GM21528 (cell line): Measurements from ENCODE around the gene MLC1.

Experiments
- ATAC-seq: cut with Tn5 transposase; IDR thresholded peaks from one replicate; pipeline ENCODE4 v1.9.1; 2021; ENCODE audit warnings: mild to moderate bottlenecking, moderate library complexity; ENCODE audit not compliant: unreplicated experiment, low FRiP score

Gene MLC1

DNA sequence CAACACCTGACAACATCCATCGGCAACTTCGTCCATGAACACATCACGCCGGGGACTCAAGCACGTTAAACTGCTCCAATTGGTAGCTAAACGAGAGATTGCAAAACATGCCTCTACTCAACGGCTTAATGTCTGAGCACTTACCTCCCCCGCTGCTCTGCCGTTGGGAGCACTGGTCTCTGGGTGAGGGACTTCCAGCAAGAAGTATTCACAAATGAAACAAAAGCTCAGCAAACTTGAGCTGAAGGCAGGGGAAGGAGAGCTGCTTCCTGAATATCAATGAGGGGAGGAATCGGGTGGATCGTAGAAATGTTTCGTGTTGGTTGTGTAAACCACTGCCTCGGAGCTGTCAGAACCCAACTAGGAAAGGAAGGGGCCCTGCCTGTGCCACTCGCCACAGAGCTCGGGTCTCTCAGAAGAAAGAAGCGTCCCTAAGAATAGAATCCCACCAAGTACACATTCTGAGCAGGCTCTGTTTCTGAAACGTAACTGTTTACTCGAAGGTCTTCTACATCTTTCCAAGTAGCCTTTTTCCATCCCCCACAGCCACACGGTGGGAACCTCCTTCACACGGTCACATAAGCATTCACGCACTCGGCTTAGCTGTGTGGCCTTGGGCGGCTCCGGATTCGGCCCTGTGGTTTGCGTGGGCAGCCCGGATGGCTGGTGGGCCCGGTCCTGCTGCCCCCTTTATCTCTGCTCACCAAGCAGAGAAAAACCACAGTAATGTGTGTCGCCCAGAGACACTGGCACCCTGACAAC lies at the start of gene MLC1:
TSS of gene MLC1 (minus strand) at position 216 of the 762 bp plus-strand sequence. CDS start 524 bp downstream, outside the sequence.
- no peak for ATAC-seq

DNA sequence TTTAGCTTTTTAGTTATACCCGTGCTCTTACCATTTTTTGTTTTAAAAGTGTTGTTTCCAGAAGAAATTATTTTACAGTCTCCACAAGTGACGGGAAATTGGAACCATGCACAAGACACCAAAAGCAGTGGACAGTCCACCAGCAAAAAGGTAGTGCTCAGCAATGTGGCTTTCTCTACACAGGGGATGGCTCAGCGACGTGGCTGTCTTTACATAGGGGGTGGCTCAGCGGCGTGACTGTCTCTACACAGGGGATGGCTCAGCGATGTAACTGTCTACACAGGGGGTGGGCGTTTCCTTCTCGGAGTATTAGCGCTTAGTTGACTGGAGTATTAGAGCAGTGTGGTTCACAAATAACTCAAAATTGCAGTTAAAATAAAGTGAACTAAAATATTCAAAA lies 49.3 kb upstream of the MLC1 start:
- no peak for ATAC-seq

DNA sequence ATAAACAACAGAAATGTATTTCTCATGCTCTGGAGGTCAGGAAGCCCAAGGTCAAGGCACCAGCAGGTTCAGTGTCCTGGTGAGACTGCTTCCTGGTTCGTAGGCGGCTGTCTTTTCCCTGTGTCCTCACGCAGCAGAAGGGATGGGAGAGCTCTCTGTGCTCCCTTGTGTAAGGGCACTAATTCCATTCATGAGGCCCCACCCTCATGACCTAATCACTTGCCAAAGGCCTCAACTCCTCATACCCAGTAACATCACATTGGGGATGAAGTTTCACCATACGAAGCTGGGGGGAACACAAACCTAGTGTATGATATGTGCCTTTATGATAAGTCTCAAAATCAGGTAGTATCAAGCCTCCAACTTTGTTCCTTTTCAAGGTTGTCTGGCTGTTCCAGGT lies 46.7 kb upstream of the MLC1 start:
- no peak for ATAC-seq

GRCh38 chr22:50129121-50129736 lies 44.0 kb upstream of the MLC1 start:
- ATAC-seq, result no peak

GRCh38 chr22:50125029-50125428 lies 39.8 kb upstream of the MLC1 start:
- ATAC-seq, result no peak

DNA sequence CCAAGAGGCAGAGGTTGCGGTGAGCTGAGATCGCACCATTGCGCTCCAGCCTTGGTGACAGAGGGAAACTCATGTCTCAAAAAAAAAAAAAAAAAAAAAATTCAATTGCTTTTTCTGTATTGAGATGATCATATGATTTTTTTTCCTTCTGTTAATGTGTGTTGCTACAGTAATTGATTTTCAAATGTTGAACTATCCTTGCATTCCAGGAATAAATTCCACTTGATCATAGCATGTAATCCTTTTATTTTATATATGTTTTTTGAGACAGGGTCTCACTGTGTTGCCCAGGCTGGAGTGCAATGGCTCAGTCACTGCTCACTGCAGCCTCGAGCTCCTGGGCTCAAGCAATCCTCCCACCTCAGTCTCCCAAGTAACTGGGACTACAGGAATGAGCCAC lies 37.9 kb upstream of the MLC1 start:
- no peak for ATAC-seq

- ATAC-seq, result no peak
Measured at GRCh38 chr22:50121202-50121740, 36.0 kb upstream of the MLC1 start.

DNA sequence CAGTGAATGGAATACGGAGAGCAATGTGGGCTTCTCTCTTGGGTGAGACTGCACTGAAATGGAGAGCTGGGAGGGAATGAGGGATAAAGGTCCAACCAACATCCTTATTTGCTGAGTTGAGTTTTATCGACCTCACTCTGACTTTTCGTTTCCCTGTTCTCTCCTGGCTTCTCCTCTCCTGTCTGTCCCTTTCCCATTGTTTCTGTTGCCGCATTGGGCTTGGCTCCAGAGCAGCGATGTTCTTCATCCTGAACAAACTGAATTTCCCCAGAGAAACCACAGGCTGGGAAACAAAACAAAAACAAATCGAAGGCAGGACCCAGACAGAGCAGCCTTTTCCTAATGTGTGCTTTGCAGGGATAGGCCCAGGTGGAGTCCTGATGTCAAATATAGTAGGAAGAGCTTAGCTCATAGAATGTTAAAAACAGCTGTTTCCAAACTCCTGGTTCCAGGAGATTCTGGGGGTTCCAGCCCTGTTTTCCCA lies 34.6 kb upstream of the MLC1 start:
- no peak for ATAC-seq

DNA sequence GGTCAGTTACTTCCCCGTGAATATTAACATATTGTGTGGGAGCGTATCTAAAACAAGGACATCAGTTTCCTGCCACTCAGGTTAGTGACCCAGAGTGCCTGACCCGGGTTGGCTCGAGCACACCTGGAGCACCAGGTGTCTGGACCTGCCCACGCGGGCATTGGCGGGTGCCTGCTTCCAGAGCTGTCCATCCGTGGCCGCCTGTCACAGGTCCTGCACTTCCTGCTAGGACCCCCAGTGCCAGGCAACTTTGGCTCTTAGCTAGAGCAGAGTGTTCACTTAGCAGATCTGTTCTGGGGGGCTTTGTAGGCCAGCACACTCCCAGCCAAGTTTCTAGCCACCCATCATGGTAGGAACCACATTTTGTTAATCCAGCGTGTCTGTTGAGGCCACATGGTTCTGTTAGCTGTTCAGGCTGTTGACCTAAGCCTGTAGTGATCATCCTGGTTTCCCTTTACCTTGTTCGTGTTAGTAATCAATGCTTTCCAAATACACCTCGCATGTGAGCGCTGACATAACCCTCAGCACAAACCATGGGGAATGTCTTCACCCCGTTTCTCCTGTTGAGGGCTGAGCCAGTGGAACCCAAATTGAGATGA lies 34.0 kb upstream of the MLC1 start:
- no peak for ATAC-seq

GRCh38 chr22:50118557-50119168 lies 33.4 kb upstream of the MLC1 start:
- ATAC-seq, result no peak

- ATAC-seq, result no peak
Measured at GRCh38 chr22:50118129-50118528, 32.9 kb upstream of the MLC1 start.

GRCh38 chr22:50117168-50117762 lies 32.0 kb upstream of the MLC1 start:
- no peak for ATAC-seq

GRCh38 chr22:50115693-50116092 lies 30.5 kb upstream of the MLC1 start:
- no peak for ATAC-seq

- no peak for ATAC-seq
Measured at GRCh38 chr22:50114221-50115021, 29.2 kb upstream of the MLC1 start.

- ATAC-seq, result no peak
Measured at GRCh38 chr22:50112151-50113118, 27.2 kb upstream of the MLC1 start.

DNA sequence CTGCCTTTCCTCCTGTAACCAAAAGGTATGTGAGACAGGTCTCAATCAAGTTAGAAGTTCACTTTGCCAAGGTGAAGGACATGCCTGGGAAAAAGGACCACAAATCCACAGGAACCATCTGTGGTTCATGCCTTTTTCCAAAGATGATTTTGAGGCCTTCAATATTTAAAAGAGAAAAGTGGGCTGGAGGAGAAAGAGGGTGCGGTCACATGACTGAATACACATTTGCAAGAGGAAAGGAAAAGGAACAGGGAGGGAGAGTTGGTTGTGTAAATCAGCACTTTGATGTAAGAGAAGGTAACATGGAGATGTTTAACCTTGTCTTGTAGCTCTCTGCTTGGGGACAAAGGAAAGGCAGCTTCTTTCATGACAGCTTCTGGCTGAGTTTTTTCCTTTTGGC lies 25.8 kb upstream of the MLC1 start:
- no peak for ATAC-seq

GRCh38 chr22:50107529-50107928 lies 22.3 kb upstream of the MLC1 start:
- no peak for ATAC-seq

DNA sequence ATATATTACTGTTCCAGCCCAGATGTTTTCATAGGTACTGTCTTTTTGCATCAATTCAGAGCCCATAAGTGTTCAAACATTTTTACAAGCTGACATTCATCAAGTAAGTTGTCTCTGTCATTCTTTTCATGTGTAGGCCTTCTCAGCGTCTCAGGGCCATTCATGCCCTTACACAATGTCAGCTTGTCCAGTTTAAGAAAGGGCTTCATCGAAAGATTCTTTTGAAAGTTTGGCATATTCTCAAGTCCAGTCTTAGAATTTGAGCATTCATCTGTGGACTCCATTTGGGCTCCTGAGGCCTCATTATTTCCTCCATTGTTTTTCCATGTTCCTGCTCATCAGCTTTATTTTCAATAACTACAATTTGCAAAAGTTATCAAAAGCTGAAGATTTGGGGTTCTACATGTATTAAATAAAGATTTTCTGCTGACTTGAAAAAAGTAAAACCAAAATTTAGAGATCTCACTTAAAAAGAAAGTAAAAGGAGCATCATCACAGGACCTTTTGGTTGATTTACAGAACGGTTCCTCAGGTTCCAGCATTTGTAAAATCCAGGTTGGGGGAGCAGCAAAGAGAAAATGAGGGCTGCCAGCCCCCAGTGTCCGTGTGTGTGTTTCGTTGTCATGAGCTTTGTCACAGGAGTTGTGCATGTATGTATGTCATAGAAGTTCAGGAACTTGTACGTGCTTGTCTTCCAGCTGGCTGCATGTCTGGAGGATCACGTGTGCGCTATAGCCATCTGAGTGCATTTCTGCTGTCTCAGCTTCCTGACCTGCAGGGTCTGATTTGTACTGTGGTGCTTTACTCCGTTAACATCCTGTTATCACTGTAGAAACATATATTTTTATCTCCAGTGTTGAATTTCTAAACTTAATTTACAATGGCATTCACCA lies 20.2 kb upstream of the MLC1 start:
- no peak for ATAC-seq
